ENCODE measurements around the gene UNC119. TPM values are rescaled to one million over a fixed set of nuclear protein-coding genes. Genes with fewer than 3 reads are reported as not detected.

UNC119 gene
- total RNA-seq, 1 donor from 2014 or later = 27.7 TPM

DNA sequence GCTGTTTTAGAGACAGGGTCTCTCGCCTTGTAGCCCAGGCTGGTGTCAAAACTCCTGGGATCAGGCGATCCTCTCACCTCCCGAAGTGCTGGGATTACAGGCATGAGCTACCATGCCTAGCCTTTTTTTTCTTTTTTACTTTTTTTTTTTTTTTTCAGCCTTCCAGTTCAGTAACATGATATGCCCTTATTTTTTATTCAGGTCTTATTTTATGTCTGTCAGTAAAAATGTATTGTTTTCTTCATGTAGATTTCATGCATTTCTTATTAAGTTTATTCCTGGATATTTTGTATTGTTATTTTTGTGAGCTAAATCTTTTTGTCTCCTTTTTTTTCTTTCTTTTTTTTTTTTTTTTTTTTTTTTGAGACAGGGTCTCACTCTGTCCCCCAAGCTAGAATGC is 49.0 kb downstream of the UNC119 start:
- FAIRE-seq (no peak), DNase-seq (ENCODE audit: low read depth) (no peak)
- H3K27me3 Mint-ChIP-seq (ENCODE audit: low read depth, unreplicated experiment) = peaks cover 50% of the 10 kb centered on the region
- no peak overlapping the region for H3K27ac Mint-ChIP-seq (ENCODE audit: unreplicated experiment)
- H3K4me1 ChIP-seq (ENCODE audit: insufficient read depth, low read length) = no peaks in the 10 kb centered on the region
- no peaks in the 10 kb centered on the region for H3K9me3 ChIP-seq (ENCODE audit: insufficient read depth, low read depth, low read length)
- H2AFZ ChIP-seq (ENCODE audit: low read depth, low read length) = no peak overlapping the region
- no peaks in the 10 kb centered on the region for H3K9me3 Mint-ChIP-seq (ENCODE audit: unreplicated experiment)
- no peaks in the 10 kb centered on the region for H3K79me2 ChIP-seq (ENCODE audit: insufficient read depth, low read length)
- H3K4me3 Mint-ChIP-seq (ENCODE audit: unreplicated experiment) = no peak overlapping the region
- H3K4me1 Mint-ChIP-seq (ENCODE audit: low read depth, unreplicated experiment) = no peaks in the 10 kb centered on the region
- no peaks in the 10 kb centered on the region for H3K36me3 Mint-ChIP-seq (ENCODE audit: low read depth, unreplicated experiment)
- H3K4me2 ChIP-seq (ENCODE audit: low read length) = no peak overlapping the region
- no peaks in the 10 kb centered on the region for H4K20me1 ChIP-seq (ENCODE audit: insufficient read depth, low read length)
- no peak overlapping the region for H3K9ac ChIP-seq (ENCODE audit: low read length)
- no peak overlapping the region for H3K4me3 ChIP-seq (ENCODE audit: insufficient read depth, low read depth, low read length)
- H3K27me3 ChIP-seq (ENCODE audit: insufficient read depth, low read length) = peaks cover 27% of the 10 kb centered on the region
- no peak overlapping the region for H3K27ac ChIP-seq (ENCODE audit: low read depth, low read length)
- H3K36me3 ChIP-seq (ENCODE audit: insufficient read depth, low read length) = no peaks in the 10 kb centered on the region
- TF ChIP-seq EZH2 (IDR thresholded peaks at IDR 0.05; ENCODE audit: insufficient read depth, low read length) = no peak
- TF ChIP-seq, protein P1, sequence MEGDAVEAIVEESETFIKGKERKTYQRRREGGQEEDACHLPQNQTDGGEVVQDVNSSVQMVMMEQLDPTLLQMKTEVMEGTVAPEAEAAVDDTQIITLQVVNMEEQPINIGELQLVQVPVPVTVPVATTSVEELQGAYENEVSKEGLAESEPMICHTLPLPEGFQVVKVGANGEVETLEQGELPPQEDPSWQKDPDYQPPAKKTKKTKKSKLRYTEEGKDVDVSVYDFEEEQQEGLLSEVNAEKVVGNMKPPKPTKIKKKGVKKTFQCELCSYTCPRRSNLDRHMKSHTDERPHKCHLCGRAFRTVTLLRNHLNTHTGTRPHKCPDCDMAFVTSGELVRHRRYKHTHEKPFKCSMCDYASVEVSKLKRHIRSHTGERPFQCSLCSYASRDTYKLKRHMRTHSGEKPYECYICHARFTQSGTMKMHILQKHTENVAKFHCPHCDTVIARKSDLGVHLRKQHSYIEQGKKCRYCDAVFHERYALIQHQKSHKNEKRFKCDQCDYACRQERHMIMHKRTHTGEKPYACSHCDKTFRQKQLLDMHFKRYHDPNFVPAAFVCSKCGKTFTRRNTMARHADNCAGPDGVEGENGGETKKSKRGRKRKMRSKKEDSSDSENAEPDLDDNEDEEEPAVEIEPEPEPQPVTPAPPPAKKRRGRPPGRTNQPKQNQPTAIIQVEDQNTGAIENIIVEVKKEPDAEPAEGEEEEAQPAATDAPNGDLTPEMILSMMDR (IDR thresholded peaks at IDR 0.05; ENCODE audit: insufficient read depth, low read depth, low read length) = no peak

DNA sequence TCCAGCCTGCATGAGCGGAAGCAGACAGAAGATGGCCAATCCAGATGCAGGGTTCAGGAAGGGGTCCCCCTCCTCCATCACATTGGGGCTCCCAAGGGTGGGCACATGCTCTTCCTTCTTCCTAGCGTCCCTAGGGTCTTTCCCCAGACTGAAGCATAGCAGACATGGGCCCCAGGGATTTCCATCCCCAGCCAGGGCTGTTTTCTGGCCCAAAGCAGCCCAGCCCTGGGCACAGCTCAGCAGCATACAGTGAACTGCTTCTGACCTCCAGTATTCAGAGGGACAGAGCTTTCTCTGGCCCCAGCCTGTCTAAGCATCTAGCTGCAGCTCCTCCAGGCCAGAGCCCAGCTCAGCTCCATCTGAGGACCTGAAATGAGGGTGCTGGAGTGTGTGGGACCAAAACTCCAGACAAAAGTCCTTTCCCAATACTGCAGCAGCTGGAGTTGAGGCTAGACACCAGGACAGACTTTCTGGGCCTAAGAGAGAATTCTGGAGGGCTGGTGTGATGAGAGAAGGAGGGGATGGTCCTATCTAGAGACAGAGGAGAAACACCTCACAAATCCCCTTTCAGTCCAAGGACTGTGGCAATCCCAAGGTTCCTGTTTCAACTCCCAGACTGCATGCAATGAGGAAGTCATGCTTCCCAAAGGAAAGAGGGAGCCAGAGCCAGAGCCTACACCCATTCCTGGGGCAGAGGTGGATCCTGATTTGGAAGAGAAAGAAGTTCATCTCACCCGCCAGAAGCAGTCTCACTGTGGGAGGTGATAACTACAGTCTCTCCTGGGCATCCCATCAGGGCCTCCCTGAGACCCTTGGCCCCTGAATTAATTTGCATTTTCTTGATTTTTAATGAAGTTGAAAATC is 50.8 kb downstream of the UNC119 start:
- Histone ChIP-seq H3K4me2 (ENCODE audit: low read length) (no peak overlapping the region), H3K9ac (ENCODE audit: low read length) (no peak overlapping the region), H4K20me1 (ENCODE audit: insufficient read depth, low read length) (no peaks in the 10 kb centered on the region), H2AFZ (ENCODE audit: low read depth, low read length) (no peak overlapping the region), H3K4me1 (ENCODE audit: insufficient read depth, low read length) (no peaks in the 10 kb centered on the region), H3K27ac (ENCODE audit: low read depth, low read length) (no peak overlapping the region), H3K79me2 (ENCODE audit: insufficient read depth, low read length) (no peaks in the 10 kb centered on the region), H3K9me3 (ENCODE audit: insufficient read depth, low read depth, low read length) (no peaks in the 10 kb centered on the region), H3K4me3 (ENCODE audit: insufficient read depth, low read depth, low read length) (no peak overlapping the region), H3K27me3 (ENCODE audit: insufficient read depth, low read length) (peaks cover 17% of the 10 kb centered on the region), H3K36me3 (ENCODE audit: insufficient read depth, low read length) (no peaks in the 10 kb centered on the region)
- FAIRE-seq (no peak), DNase-seq (ENCODE audit: low read depth) (no peak)
- H3K36me3 Mint-ChIP-seq (ENCODE audit: low read depth, unreplicated experiment) = no peaks in the 10 kb centered on the region
- H3K27ac Mint-ChIP-seq (ENCODE audit: unreplicated experiment) = no peak overlapping the region
- TF ChIP-seq, protein P1 (IDR thresholded peaks at IDR 0.05; ENCODE audit: insufficient read depth, low read depth, low read length) = no peak
- TF ChIP-seq EZH2 (IDR thresholded peaks at IDR 0.05; ENCODE audit: insufficient read depth, low read length) = no peak
- no peaks in the 10 kb centered on the region for H3K4me1 Mint-ChIP-seq (ENCODE audit: low read depth, unreplicated experiment)
- no peaks in the 10 kb centered on the region for H3K9me3 Mint-ChIP-seq (ENCODE audit: unreplicated experiment)
- peaks cover 44% of the 10 kb centered on the region for H3K27me3 Mint-ChIP-seq (ENCODE audit: low read depth, unreplicated experiment)
- no peak overlapping the region for H3K4me3 Mint-ChIP-seq (ENCODE audit: unreplicated experiment)
